GM19328 (cell line): Measurements from ENCODE around the gene LRRD1.
"Not testable (repeated sequence)": the region's sequence is repeated elsewhere in the genome, so short reads cannot be mapped to it uniquely, and the experiment has no call there.

Experiments
- ATAC-seq: cut with Tn5 transposase; IDR thresholded peaks from one replicate; pipeline ENCODE4 v1.9.1; 2021; ENCODE audit warnings: mild to moderate bottlenecking, moderate library complexity; ENCODE audit not compliant: unreplicated experiment

LRRD1 gene

GRCh38 chr7:92178928-92179924, at the start of gene LRRD1:
Gene LRRD1 (minus strand): TSS chr7:92179142. CDS start chr7:92165202, 13,940 bp downstream.
- ATAC-seq: peak; percentile 99

- ATAC-seq: no peak
Observed at GRCh38 chr7:92228742-92229141, 49.8 kb upstream of the LRRD1 start.

- ATAC-seq: no peak
Observed at GRCh38 chr7:92228100-92228499, 49.2 kb upstream of the LRRD1 start.

- ATAC-seq: no peak
Observed at GRCh38 chr7:92226981-92227380, 48.0 kb upstream of the LRRD1 start.

GRCh38 chr7:92221766-92222165, 42.8 kb upstream of the LRRD1 start:
- no peak for ATAC-seq

- ATAC-seq: no peak
Observed at GRCh38 chr7:92206672-92207071, 27.7 kb upstream of the LRRD1 start.

GRCh38 chr7:92205987-92206386, 27.0 kb upstream of the LRRD1 start:
- ATAC-seq: no peak

- ATAC-seq: no peak
Observed at GRCh38 chr7:92200791-92201190, 21.8 kb upstream of the LRRD1 start.

GRCh38 chr7:92192326-92192725, 13.4 kb upstream of the LRRD1 start:
- no peak for ATAC-seq

- ATAC-seq: not testable (repeated sequence)
Observed at GRCh38 chr7:92189246-92189645, 10.3 kb upstream of the LRRD1 start.

- ATAC-seq: not testable (repeated sequence)
Observed at GRCh38 chr7:92184294-92184693, 5.4 kb upstream of the LRRD1 start.

- no peak for ATAC-seq
Observed at GRCh38 chr7:92177362-92177761, 1.6 kb downstream of the LRRD1 start.

GRCh38 chr7:92169529-92169928, 9.4 kb downstream of the LRRD1 start:
- ATAC-seq: not testable (repeated sequence)

GRCh38 chr7:92161271-92161670, 17.7 kb downstream of the LRRD1 start:
- ATAC-seq: no peak

GRCh38 chr7:92158660-92159575, 20.0 kb downstream of the LRRD1 start:
- ATAC-seq: no peak

GRCh38 chr7:92156990-92157389, 22.0 kb downstream of the LRRD1 start:
- no peak for ATAC-seq

- no peak for ATAC-seq
Observed at GRCh38 chr7:92155108-92155739, 23.7 kb downstream of the LRRD1 start.

GRCh38 chr7:92150450-92151017, 28.4 kb downstream of the LRRD1 start:
- ATAC-seq: no peak

- no peak for ATAC-seq
Observed at GRCh38 chr7:92149736-92150239, 29.2 kb downstream of the LRRD1 start.

- not testable (repeated sequence) for ATAC-seq
Observed at GRCh38 chr7:92143192-92143880, 35.6 kb downstream of the LRRD1 start.
